Thyroid gland (tissue), 4 donors: ENCODE measurements around the gene TDP2.

Experiments used
- CTCF ChIP-seq, 6 experiments: fragments of 200-600 bp in 3 of 6; fragments of 450-650 bp in 3 of 6; sonication (generic) in 3 of 6; IDR thresholded peaks; one replicate each; pipeline ENCODE4 v1.5.1; 2016 to 2019; ENCODE audit warnings: antibody characterized with exemption in 6 of 6, mild to moderate bottlenecking in 2 of 6, inconsistent platforms in 1 of 6, moderate library complexity in 1 of 6
- POLR2A ChIP-seq, 2 donors: fragments of 450-650 bp; IDR thresholded peaks; one replicate each; pipeline ENCODE4 v1.6.1; 2017; ENCODE audit warnings: antibody characterized with exemption in 2 of 2, mild to moderate bottlenecking in 2 of 2, moderate library complexity in 1 of 2

DNA sequence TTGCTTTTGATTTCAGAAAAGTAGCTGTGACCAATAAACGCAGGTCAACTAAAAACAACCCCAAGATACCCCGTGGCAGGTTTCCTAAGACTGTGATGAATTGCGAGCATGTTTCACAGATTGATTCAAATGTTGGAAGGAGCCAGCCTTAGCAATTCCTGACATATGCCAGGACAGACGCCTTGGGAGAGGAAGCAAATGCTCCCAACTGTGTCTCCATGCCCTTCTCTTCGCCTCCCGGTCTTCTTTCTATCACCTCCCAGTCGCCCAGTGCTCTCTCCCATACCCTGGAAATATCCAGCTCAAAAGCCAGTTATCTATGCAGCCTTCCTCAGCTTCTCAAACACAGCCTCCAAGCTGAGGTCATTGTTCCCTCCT is 52.7 kb downstream of the TDP2 start:
- TF ChIP-seq CTCF (IDR thresholded peaks at IDR 0.05), result no peak
- TF ChIP-seq POLR2A (IDR thresholded peaks at IDR 0.05), result no peak
